Body of pancreas (tissue), 4 donors: ENCODE measurements around the gene TLR2. TPM values are rescaled to one million over a fixed set of nuclear protein-coding genes. Genes with fewer than 3 reads are reported as not detected.
A peak's percentile ranks its signal among the peaks of the same experiment; 100 is the strongest.

ENCODE experiments used
- ATAC-seq: fragments of 150-250 bp; one replicate; pipeline ENCODE4 v1.9.1; 2016
- DNase-seq, 4 donors: peaks; one replicate each; pipeline ENCODE4 v3.0.0-alpha.2; 2019
- H3K27ac ChIP-seq, 4 donors: fragments of 200-600 bp; sonication (generic); 1 replicate in 3 of 4; 2 replicates in 1 of 4; pipeline versions ENCODE4 v1.5.1 to v1.6.1; 2016 to 2019; ENCODE audit warnings: mild to moderate bottlenecking in 1 of 4, mixed read lengths in 1 of 4, moderate library complexity in 1 of 4
- H3K27me3 ChIP-seq, 2 donors: fragments of 200-600 bp; sonication (generic); one replicate each; pipeline ENCODE4 v1.6.0; 2016; ENCODE audit warnings: mild to moderate bottlenecking in 1 of 2
- H3K36me3 ChIP-seq, 2 donors: fragments of 200-600 bp; sonication (generic); replicated peaks in 1 of 2; 2 replicates each; pipeline ENCODE4 v1.5.1; 2016; ENCODE audit warnings: low read depth in 2 of 2; ENCODE audit not compliant: insufficient read depth in 1 of 2
- H3K4me1 ChIP-seq: fragments of 200-600 bp; sonication (generic); one replicate; pipeline ENCODE4 v1.6.0; 2016
- H3K4me3 ChIP-seq, 2 donors: fragments of 200-600 bp; sonication (generic); 1 replicate in 1 of 2; 2 replicates in 1 of 2; pipeline ENCODE4 v1.5.1; 2016 to 2019
- H3K9me3 ChIP-seq, 3 donors: fragments of 200-600 bp; sonication (generic); 1 replicate in 2 of 3; 2 replicates in 1 of 3; pipeline ENCODE4 v1.5.1; 2016
- CTCF ChIP-seq, 7 experiments: fragments of 450-650 bp in 4 of 7; fragments of 200-600 bp in 3 of 7; sonication (generic) in 3 of 7; IDR thresholded peaks; one replicate each; pipeline ENCODE4 v1.5.1; 2016 to 2019; ENCODE audit warnings: antibody characterized with exemption in 7 of 7
- POLR2A ChIP-seq, 3 donors: fragments of 450-650 bp; IDR thresholded peaks; one replicate each; pipeline ENCODE4 v1.6.1; 2016; ENCODE audit warnings: antibody characterized with exemption in 3 of 3, mild to moderate bottlenecking in 2 of 3
- WGBS, 2 donors: methylation state at CpG; one replicate each; pipeline ENCODE4 v1.1.5; 2017; 5-methylcytosine and 5-hydroxymethylcytosine counted together
- intact Hi-C: fragments of 100-400 bp; cut with DNase I; formaldehyde crosslinking; loops from one replicate; pipeline ENCODE4 v1.15.1; 2023
- total RNA-seq, 2 donors: library from RNA; depleted of rRNA; stranded (reverse); fragments of >200 nt; gene quantifications; one replicate each; pipeline ENCODE4 v1.1.0, GENCODE V29; 2016

Gene TLR2
- total RNA-seq, 2 donors from 2014 or later: 9.9 to 15.8 TPM

GRCh38 chr4:153683763-153684181 lies 308 bp upstream of the TLR2 start:
- peaks cover 17% of the 10 kb centered on the region for H3K4me1 ChIP-seq
- H3K36me3 ChIP-seq: peaks cover 0 to 8% of the 10 kb centered on the region in 2 donors
- no peaks in the 10 kb centered on the region for H3K27me3 ChIP-seq
- WGBS, 2 donors: 5 to 11% methylated on average over 11 to 27 of the region's 27 CpGs
- TF ChIP-seq POLR2A (IDR thresholded peaks at IDR 0.05): no peak
- no peak for TF ChIP-seq CTCF (IDR thresholded peaks at IDR 0.05)
- peak overlapping the region in 3 of 4 donors; percentile 58 to 76 (median 65) for H3K27ac ChIP-seq
- peaks cover 0 to 5% (median 0%) of the 10 kb centered on the region in 3 donors for H3K9me3 ChIP-seq
- ATAC-seq (peak; percentile 28), DNase-seq (no peak)
- peak overlapping the region; percentile 52 to 92 for H3K4me3 ChIP-seq
- intact Hi-C loops: no loop called here

- Histone ChIP-seq H3K36me3 (peaks cover 0 to 8% of the 10 kb centered on the region in 2 donors), H3K27me3 (no peaks in the 10 kb centered on the region), H3K4me3 (peak overlapping the region; percentile 52 to 92), H3K27ac (peak overlapping the region in 2 of 4 donors; percentile 58 to 76), H3K4me1 (peaks cover 17% of the 10 kb centered on the region), H3K9me3 (peaks cover 0 to 11% (median 0%) of the 10 kb centered on the region in 3 donors)
- 12 to 13% methylated on average over 9 of the region's 9 CpGs for WGBS, 2 donors
- DNase-seq (no peak), ATAC-seq (no peak)
- intact Hi-C loops: no loop called here
- TF ChIP-seq POLR2A (IDR thresholded peaks at IDR 0.05) (no peak), CTCF (IDR thresholded peaks at IDR 0.05) (no peak)
Observed at GRCh38 chr4:153684971-153685371, 891 bp downstream of the TLR2 start.

GRCh38 chr4:153704522-153704921 lies 20.4 kb downstream of the TLR2 start:
- ATAC-seq (no peak), DNase-seq (no peak)
- Histone ChIP-seq H3K27ac (no peak overlapping the region), H3K27me3 (no peaks in the 10 kb centered on the region), H3K4me1 (no peaks in the 10 kb centered on the region), H3K4me3 (no peak overlapping the region), H3K36me3 (no peaks in the 10 kb centered on the region), H3K9me3 (no peaks in the 10 kb centered on the region)
- intact Hi-C loops: no loop called here
- TF ChIP-seq CTCF (IDR thresholded peaks at IDR 0.05) (no peak), POLR2A (IDR thresholded peaks at IDR 0.05) (no peak)
- WGBS, 2 donors: 88 to 92% methylated on average over 5 to 7 of the region's 7 CpGs

- DNase-seq: no peak
- intact Hi-C loops: no loop called here
- Histone ChIP-seq H3K36me3 (no peaks in the 10 kb centered on the region), H3K4me1 (no peaks in the 10 kb centered on the region), H3K9me3 (no peaks in the 10 kb centered on the region), H3K27me3 (no peaks in the 10 kb centered on the region), H3K27ac (no peak overlapping the region), H3K4me3 (no peak overlapping the region)
- ATAC-seq: no peak
- WGBS, 2 donors: 73 to 75% methylated on average over 2 of the region's 2 CpGs
- TF ChIP-seq CTCF (IDR thresholded peaks at IDR 0.05) (no peak), POLR2A (IDR thresholded peaks at IDR 0.05) (no peak)
Observed at GRCh38 chr4:153705743-153706468, 21.8 kb downstream of the TLR2 start.

- intact Hi-C loops: no loop called here
- ATAC-seq (no peak), DNase-seq (no peak)
- Histone ChIP-seq H3K27ac (no peak overlapping the region), H3K27me3 (no peaks in the 10 kb centered on the region), H3K9me3 (no peaks in the 10 kb centered on the region), H3K4me3 (no peak overlapping the region), H3K36me3 (no peaks in the 10 kb centered on the region), H3K4me1 (no peaks in the 10 kb centered on the region)
- TF ChIP-seq POLR2A (IDR thresholded peaks at IDR 0.05): no peak
- no peak for TF ChIP-seq CTCF (IDR thresholded peaks at IDR 0.05)
Observed at GRCh38 chr4:153706519-153706918, 22.4 kb downstream of the TLR2 start.
